GM18511 (cell line): ENCODE measurements around the gene SEC16B.
"Not testable (repeated sequence)": the region's sequence is repeated elsewhere in the genome, so short reads cannot be mapped to it uniquely, and the experiment has no call there.

Experiments used
- ATAC-seq: cut with Tn5 transposase; IDR thresholded peaks from one replicate; pipeline ENCODE4 v1.9.1; 2021; ENCODE audit warnings: mild to moderate bottlenecking, moderate library complexity; ENCODE audit not compliant: unreplicated experiment

Gene SEC16B

DNA sequence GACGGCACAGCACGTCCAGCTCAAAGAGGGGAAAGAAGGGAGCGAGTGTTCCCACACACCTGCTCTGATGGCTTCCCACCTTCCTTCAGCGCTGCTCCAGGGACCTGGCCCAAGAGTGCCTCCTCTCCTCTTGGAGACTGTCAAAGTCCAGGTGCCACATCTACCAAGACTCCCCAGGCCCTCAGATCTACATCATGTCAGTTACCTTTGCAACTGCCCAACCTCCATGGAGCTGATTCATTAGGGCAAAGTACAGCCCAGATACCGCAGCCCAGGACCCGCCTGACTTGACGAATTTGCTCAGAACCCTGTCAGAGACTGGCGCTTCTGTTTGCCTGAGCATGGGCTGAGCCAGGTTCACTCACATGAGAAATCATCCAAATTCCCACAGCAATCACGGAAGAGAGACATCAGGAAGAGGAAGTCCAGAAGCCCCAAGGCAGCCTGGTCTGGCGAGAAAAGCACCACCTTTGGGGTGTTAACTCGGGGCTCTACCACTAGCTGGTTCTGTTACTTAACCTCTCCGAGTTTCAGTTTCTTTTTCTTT is at the start of gene SEC16B:
SEC16B (minus strand) TSS at position 234 of the 547 bp plus-strand sequence. CDS start 2,077 bp downstream, outside the sequence.
- ATAC-seq, result no peak

GRCh38 chr1:178019622-178020021 is 49.8 kb upstream of the SEC16B start:
- ATAC-seq, result no peak

GRCh38 chr1:178019208-178019607 is 49.4 kb upstream of the SEC16B start:
- ATAC-seq, result no peak

- ATAC-seq, result no peak
Measured at GRCh38 chr1:178017517-178017916, 47.7 kb upstream of the SEC16B start.

DNA sequence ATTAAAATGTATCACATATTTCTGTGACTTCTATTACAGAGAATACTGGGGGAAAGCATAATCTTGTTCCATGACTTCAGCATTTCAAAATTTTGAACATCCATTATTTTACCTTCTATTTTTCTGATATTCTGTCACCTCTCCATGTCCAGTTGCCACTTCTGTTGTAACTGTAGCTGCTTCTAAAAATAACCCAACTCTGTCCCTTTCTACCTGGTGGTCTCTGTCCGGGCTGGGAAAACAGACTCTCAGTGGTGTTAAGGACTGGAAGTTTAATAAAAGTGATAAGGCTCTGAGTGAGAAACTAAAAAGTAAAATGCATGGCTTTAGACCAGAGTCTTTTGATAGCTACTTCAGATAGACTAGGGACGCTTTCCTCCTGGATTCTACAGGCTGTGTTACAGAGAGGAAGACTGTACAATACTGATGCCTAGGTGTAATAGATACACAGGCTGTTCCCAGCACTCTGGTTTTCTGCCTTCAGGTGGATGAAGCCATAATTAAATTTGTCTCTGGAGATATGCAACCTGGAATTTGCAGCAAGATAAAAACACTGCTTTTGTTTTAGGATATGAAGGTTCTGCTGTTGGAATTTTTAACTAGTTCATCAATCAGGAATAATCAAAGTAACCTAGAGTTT is 42.1 kb upstream of the SEC16B start:
- ATAC-seq, result no peak

- ATAC-seq, result no peak
Measured at GRCh38 chr1:178011465-178011828, 41.6 kb upstream of the SEC16B start.

GRCh38 chr1:178010674-178011464 is 41.0 kb upstream of the SEC16B start:
- ATAC-seq, result no peak

DNA sequence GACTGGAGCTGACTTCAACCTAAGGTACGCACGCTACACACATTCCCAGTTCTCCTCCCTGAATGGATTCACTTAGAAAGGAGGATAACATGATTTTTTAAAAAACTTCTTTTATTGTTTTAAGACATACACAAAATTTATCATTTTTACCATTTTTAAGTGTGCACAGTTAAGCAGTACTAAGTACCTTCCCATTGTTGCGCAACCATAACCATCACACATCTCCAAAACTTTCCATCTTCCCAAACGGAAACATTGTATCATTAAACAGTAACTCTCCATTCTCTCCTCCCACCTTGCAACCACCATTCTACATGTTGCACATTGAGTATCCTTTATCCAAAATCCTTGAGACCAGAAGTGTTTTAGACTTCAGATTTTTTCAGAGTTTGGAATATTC is 36.2 kb upstream of the SEC16B start:
- no peak for ATAC-seq

DNA sequence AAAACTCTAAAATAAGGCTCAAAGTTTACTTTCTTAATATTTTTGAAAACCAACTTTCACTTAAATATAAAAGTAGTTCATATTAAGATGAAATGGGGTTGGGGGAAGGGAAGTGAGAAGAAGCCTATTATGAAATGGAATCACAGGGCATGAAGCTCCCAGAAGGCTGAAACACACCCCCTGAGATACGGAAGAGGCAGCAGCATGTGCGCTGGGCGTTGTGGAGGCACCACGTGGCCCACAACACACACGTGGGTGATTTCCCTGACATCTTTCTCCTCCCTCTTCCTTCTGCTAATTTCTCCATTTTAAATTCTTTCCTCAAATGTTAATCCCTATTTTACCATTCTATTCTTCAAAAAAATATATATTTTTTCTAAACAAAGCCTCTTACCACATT is 35.6 kb upstream of the SEC16B start:
- peak; percentile 65 for ATAC-seq

GRCh38 chr1:178004926-178005391 is 35.1 kb upstream of the SEC16B start:
- ATAC-seq, result peak; percentile 90

DNA sequence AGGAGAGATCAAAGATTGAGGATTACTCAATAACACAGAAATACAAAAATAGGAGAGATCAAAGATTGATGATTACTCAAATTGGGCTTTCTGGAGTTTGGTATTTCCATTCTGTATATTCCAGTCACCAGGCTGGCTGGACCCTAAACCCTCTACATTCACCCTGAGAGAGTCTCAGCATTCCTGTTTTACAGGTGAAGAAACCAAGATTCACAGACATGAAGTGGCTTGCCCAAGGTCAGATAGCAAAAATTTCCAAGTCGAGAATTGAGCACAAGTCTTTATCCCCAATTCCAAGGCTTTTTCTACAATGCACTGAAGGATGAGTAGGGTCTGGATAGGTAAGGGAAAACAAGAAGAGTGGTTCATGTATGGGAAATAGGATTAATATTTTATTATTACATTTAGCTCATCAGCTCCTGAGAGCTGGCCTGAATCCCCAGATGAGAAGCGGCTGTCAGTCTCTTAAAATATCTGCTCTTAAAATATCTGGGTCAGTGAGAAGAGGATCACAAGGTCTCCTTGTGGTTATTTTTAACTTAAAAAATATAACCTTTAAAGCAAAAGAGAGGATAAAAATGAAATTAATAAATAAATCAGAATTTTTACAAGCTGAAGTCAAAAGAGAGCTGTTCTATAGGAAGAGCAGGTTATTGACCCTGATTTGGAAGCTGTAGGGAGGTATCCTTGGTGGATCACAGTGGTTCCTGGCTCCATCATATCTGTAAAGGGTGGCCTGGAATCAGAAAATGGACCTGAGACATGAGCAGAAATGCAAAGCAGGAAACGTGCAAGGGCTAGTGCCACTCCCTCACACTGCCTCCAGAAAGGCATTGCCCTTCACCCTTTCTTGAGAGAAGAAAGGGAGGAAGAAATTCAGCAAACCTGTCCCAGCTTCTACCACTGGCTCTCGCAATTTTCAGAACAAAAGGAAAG is 29.1 kb upstream of the SEC16B start:
- no peak for ATAC-seq

DNA sequence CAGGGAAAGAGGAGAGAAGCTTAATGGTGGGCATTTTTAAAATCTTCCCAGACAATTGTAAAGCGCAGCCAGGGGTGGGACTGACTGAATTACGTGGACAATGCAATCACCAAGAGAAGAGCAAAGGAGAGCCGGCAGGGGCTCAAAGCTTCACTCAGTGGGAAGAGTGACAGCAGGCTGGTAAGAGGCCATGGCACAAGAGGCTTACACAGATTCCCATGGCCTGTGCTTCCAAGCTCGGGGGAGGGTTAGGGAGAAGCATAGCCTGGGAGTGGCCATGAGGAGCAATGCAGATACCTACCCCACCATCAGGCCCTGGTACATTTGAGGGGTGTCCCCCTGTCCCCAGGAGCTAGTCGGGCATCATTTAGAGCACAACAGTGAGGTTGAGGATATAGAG is 27.1 kb upstream of the SEC16B start:
- no peak for ATAC-seq

GRCh38 chr1:177995369-177995768 is 25.5 kb upstream of the SEC16B start:
- no peak for ATAC-seq

DNA sequence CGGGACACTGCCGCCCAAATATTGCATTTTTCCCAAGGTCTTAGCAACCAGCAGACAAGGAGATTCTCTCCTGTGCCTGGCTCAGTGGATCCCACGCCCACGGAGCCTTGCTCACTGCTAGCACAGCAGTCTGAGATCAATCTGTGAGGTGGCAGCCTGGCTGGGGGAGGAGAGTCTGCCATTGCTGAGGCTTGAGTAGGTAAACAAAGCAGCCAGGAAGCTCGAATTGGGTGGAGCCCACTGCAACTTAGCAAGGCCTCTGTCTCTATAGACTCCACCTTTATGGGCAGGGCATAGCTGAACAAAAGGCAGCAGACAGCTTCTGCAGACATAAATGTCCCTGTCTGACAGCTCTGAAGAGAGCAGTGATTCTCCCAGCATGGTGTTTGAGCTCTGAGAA is 16.4 kb upstream of the SEC16B start:
- not testable (repeated sequence) for ATAC-seq

DNA sequence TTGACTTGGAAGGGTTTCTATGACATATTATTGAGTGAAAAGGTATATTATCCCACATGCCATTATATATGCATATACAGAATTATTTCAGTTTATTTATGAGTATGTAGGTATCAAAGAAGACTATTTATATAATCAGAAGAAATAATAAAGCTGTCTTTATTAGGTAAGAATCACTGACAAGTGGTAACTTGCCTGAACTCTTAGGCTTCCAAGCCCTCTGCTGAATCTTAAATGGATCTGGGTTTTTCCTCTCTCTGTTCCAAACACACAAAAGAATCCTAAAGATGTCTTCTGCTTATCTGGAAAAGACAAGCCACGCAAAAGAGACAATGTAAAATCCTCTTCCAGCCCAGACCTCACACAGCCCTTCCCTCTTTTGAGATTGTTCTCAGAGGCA is 14.9 kb upstream of the SEC16B start:
- ATAC-seq, result no peak

DNA sequence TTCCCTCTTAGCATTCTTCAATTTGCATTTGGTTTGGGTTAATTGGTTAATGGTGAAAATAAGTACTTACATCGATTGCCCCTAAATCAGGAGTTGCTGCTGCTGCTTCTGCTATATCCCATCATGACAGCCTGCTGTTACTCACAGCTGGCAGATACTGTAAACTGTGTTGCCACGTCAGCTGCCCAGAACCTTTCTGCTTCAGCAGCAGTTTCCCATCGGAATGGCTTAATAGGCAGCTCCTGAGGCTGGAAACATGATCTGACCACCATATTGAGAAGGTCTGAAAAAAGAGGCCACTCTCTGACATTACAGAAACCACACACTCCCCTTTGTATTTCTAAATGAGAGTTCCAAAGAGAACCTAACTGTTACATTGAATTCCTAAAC is 14.3 kb upstream of the SEC16B start:
- ATAC-seq, result no peak

GRCh38 chr1:177983482-177984135 is 13.8 kb upstream of the SEC16B start:
- ATAC-seq, result no peak

GRCh38 chr1:177983077-177983476 is 13.2 kb upstream of the SEC16B start:
- ATAC-seq, result no peak

DNA sequence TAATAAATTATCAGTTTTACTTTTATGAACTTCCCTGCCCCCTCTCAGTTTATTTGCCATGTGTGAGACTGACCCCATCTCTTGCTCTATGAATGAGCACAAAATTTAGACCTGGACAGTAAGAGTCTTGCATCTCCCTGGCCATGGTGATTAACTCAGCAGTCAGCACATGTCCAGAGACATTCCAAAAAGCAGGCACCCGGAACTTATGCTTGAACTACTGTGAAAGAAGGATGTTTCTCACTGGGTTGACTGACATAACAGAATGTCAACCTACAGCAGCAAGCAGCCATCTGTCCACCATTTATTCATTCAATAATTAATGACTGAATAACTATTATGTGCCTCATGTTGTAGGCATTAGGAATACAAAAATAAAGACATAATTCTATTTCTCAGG is 11.3 kb upstream of the SEC16B start:
- no peak for ATAC-seq

- no peak for ATAC-seq
Measured at GRCh38 chr1:177979272-177979671, 9.4 kb upstream of the SEC16B start.

DNA sequence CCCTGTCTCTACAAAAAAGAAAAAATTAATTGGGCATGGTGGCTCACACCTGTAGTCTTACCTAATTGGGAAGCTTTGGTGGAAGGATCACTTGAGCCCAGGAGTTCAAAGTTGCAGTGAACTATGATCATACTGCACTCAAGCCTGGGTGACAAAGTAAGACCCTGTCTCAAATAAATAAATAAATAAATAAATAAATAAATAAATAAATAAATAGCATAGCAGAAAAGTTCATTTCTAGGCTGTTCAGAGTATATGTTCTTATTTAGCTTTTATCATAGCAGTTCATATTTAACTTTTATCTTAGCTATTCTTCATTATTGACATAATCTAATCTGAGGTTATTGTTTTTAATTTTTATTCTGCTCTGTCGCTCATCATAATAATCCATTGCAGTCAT is 8.7 kb upstream of the SEC16B start:
- ATAC-seq, result no peak
